Transverse colon (tissue), 3 donors: ENCODE results near the gene PGA3.

Experiments used
- POLR2A ChIP-seq: fragments of 450-650 bp; IDR thresholded peaks from one replicate; pipeline ENCODE4 v1.6.1; 2016; ENCODE audit warnings: antibody characterized with exemption, mild to moderate bottlenecking, moderate library complexity
- TF ChIP-seq, protein P1 (sequence below), 5 experiments: fragments of 200-600 bp in 3 of 5; fragments of 450-650 bp in 2 of 5; sonication (generic) in 3 of 5; IDR thresholded peaks; 1 replicate in 2 of 5; 2 replicates in 3 of 5; pipeline ENCODE4 v1.5.1; 2016 to 2017; ENCODE audit warnings: antibody characterized with exemption in 5 of 5, inconsistent platforms in 3 of 5, mild to moderate bottlenecking in 2 of 5, moderate library complexity in 1 of 5

DNA sequence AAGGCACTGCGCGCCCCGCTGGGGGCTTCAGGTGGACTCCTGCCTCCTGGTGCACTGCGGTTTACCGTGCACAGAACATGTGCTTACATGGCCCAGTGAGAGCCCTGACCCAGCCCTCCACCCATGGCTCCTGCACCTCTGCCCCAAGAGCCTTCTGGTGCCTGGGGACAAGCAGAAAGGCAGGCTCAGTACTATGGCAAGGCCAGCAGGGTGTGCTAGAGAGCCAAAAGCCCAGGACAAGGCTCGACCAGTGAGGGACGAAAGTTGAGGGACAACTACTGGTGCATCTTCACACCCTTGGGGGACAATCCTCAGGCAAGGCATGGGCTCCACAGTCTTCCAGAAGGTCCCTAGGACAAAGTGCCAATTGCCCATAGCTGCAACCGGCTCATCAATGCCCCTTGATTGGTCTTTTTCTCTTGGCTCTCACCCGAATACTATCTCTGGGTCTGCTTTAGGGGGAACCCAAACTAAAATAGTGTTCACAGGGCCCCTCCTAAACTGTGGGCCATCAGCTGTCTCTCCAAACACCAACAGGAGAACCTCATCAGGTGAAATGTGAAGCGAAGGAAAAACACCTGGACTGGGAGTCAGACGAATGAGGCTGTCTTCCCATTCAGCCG, 51.2 kb downstream of the PGA3 start:
- TF ChIP-seq, protein P1, sequence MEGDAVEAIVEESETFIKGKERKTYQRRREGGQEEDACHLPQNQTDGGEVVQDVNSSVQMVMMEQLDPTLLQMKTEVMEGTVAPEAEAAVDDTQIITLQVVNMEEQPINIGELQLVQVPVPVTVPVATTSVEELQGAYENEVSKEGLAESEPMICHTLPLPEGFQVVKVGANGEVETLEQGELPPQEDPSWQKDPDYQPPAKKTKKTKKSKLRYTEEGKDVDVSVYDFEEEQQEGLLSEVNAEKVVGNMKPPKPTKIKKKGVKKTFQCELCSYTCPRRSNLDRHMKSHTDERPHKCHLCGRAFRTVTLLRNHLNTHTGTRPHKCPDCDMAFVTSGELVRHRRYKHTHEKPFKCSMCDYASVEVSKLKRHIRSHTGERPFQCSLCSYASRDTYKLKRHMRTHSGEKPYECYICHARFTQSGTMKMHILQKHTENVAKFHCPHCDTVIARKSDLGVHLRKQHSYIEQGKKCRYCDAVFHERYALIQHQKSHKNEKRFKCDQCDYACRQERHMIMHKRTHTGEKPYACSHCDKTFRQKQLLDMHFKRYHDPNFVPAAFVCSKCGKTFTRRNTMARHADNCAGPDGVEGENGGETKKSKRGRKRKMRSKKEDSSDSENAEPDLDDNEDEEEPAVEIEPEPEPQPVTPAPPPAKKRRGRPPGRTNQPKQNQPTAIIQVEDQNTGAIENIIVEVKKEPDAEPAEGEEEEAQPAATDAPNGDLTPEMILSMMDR (IDR thresholded peaks at IDR 0.05): peak; percentile 65 to 87 (median 84)
- no peak for TF ChIP-seq POLR2A
